Dendritic cell treated with granulocyte-macrophage colony-stimulating factor and Interleukin-4, amounts not matched to agents 40 ng/mL and 50 ng/mL, for 4 days (primary cell): Measurements from ENCODE around the gene ERCC6.

ENCODE experiments used
- H3K27ac Mint-ChIP-seq: one replicate; pipeline ENCODE4 v1.8.0; 2022; ENCODE audit warnings: mild to moderate bottlenecking, mixed read lengths
- H3K27me3 Mint-ChIP-seq: one replicate; pipeline ENCODE4 v1.8.0; 2022; ENCODE audit warnings: mild to moderate bottlenecking, mixed read lengths
- H3K36me3 Mint-ChIP-seq: one replicate; pipeline ENCODE4 v1.8.0; 2022; ENCODE audit warnings: low read depth, mixed read lengths
- H3K4me1 Mint-ChIP-seq: one replicate; pipeline ENCODE4 v1.8.0; 2022; ENCODE audit warnings: low read depth, mixed read lengths
- H3K4me3 Mint-ChIP-seq: one replicate; pipeline ENCODE4 v1.8.0; 2022; ENCODE audit warnings: mild to moderate bottlenecking, moderate library complexity, mixed read lengths
- H3K9me3 Mint-ChIP-seq: one replicate; pipeline ENCODE4 v1.8.0; 2022; ENCODE audit warnings: mixed read lengths
- intact Hi-C: fragments of 100-400 bp; cut with micrococcal nuclease; formaldehyde crosslinking; loops from one replicate; pipeline ENCODE4 v1.15.0; 2022

ERCC6 gene

GRCh38 chr10:49562893-49563292 lies 24.0 kb upstream of the ERCC6 start:
- Mint-ChIP-seq H3K36me3 (no peaks in the 10 kb centered on the region), H3K27ac (no peak overlapping the region), H3K9me3 (no peaks in the 10 kb centered on the region), H3K4me1 (peaks cover 4% of the 10 kb centered on the region), H3K4me3 (no peak overlapping the region), H3K27me3 (peaks cover 34% of the 10 kb centered on the region)
- intact Hi-C loops, result no loop called here

GRCh38 chr10:49560526-49560925 lies 21.6 kb upstream of the ERCC6 start:
- Mint-ChIP-seq H3K27ac (no peak overlapping the region), H3K4me3 (no peak overlapping the region), H3K27me3 (peaks cover 34% of the 10 kb centered on the region), H3K9me3 (no peaks in the 10 kb centered on the region), H3K36me3 (no peaks in the 10 kb centered on the region), H3K4me1 (no peaks in the 10 kb centered on the region)
- intact Hi-C loops, result no loop called here

GRCh38 chr10:49559476-49559875 lies 20.6 kb upstream of the ERCC6 start:
- no peak overlapping the region for H3K4me3 Mint-ChIP-seq

GRCh38 chr10:49558190-49558589 lies 19.3 kb upstream of the ERCC6 start:
- Mint-ChIP-seq H3K9me3 (no peaks in the 10 kb centered on the region), H3K27me3 (peaks cover 28% of the 10 kb centered on the region), H3K4me3 (no peak overlapping the region), H3K27ac (no peak overlapping the region), H3K36me3 (no peaks in the 10 kb centered on the region), H3K4me1 (no peaks in the 10 kb centered on the region)
- intact Hi-C loops, result no loop called here

More at GRCh38 chr10:49559476-49559875, 20.6 kb upstream of the ERCC6 start:
- intact Hi-C loops, result no loop called here
- Mint-ChIP-seq H3K9me3 (no peaks in the 10 kb centered on the region), H3K36me3 (no peaks in the 10 kb centered on the region), H3K27ac (no peak overlapping the region), H3K4me1 (no peaks in the 10 kb centered on the region), H3K27me3 (peaks cover 26% of the 10 kb centered on the region)

GRCh38 chr10:49557681-49558080 lies 18.8 kb upstream of the ERCC6 start:
- Mint-ChIP-seq H3K9me3 (no peaks in the 10 kb centered on the region), H3K4me1 (no peaks in the 10 kb centered on the region)

GRCh38 chr10:49556723-49557122 lies 17.8 kb upstream of the ERCC6 start:
- Mint-ChIP-seq H3K9me3 (no peaks in the 10 kb centered on the region), H3K4me1 (no peaks in the 10 kb centered on the region), H3K4me3 (no peak overlapping the region), H3K36me3 (no peaks in the 10 kb centered on the region), H3K27me3 (peaks cover 27% of the 10 kb centered on the region), H3K27ac (no peak overlapping the region)
- intact Hi-C loops, result no loop called here

More at GRCh38 chr10:49557681-49558080, 18.8 kb upstream of the ERCC6 start:
- H3K27ac Mint-ChIP-seq, result no peak overlapping the region
- no peak overlapping the region for H3K4me3 Mint-ChIP-seq
- intact Hi-C loops, result no loop called here
- H3K27me3 Mint-ChIP-seq, result peaks cover 26% of the 10 kb centered on the region
- no peaks in the 10 kb centered on the region for H3K36me3 Mint-ChIP-seq

- peaks cover 21% of the 10 kb centered on the region for H3K27me3 Mint-ChIP-seq
- no peak overlapping the region for H3K27ac Mint-ChIP-seq
- no peaks in the 10 kb centered on the region for H3K36me3 Mint-ChIP-seq
- H3K9me3 Mint-ChIP-seq, result no peaks in the 10 kb centered on the region
- no peak overlapping the region for H3K4me3 Mint-ChIP-seq
- intact Hi-C loops, result no loop called here
- H3K4me1 Mint-ChIP-seq, result no peaks in the 10 kb centered on the region
Observed at GRCh38 chr10:49552277-49552676, 13.4 kb upstream of the ERCC6 start.

- H3K27me3 Mint-ChIP-seq, result peaks cover 19% of the 10 kb centered on the region
- intact Hi-C loops, result no loop called here
- no peak overlapping the region for H3K4me3 Mint-ChIP-seq
- no peak overlapping the region for H3K27ac Mint-ChIP-seq
- H3K36me3 Mint-ChIP-seq, result no peaks in the 10 kb centered on the region
- H3K9me3 Mint-ChIP-seq, result no peaks in the 10 kb centered on the region
- H3K4me1 Mint-ChIP-seq, result no peaks in the 10 kb centered on the region
Observed at GRCh38 chr10:49550563-49550962, 11.6 kb upstream of the ERCC6 start.

- Mint-ChIP-seq H3K4me3 (no peak overlapping the region), H3K9me3 (no peaks in the 10 kb centered on the region), H3K27ac (no peak overlapping the region), H3K27me3 (peaks cover 19% of the 10 kb centered on the region), H3K36me3 (no peaks in the 10 kb centered on the region), H3K4me1 (no peaks in the 10 kb centered on the region)
- intact Hi-C loops, result no loop called here
Observed at GRCh38 chr10:49549640-49550346, 10.9 kb upstream of the ERCC6 start.

- H3K27ac Mint-ChIP-seq, result no peak overlapping the region
- no peak overlapping the region for H3K4me3 Mint-ChIP-seq
- H3K27me3 Mint-ChIP-seq, result peaks cover 6% of the 10 kb centered on the region
- peaks cover 7% of the 10 kb centered on the region for H3K9me3 Mint-ChIP-seq
- peaks cover 5% of the 10 kb centered on the region for H3K36me3 Mint-ChIP-seq
- peaks cover 17% of the 10 kb centered on the region for H3K4me1 Mint-ChIP-seq
- intact Hi-C loops, result no loop called here
Observed at GRCh38 chr10:49543604-49544003, 4.7 kb upstream of the ERCC6 start.

GRCh38 chr10:49542353-49542752 lies 3.4 kb upstream of the ERCC6 start:
- Mint-ChIP-seq H3K4me1 (peaks cover 29% of the 10 kb centered on the region), H3K9me3 (peaks cover 7% of the 10 kb centered on the region), H3K4me3 (no peak overlapping the region), H3K36me3 (peaks cover 12% of the 10 kb centered on the region), H3K27ac (no peak overlapping the region), H3K27me3 (peaks cover 3% of the 10 kb centered on the region)
- intact Hi-C loops, result no loop called here

- Mint-ChIP-seq H3K9me3 (peaks cover 7% of the 10 kb centered on the region), H3K27me3 (peaks cover 3% of the 10 kb centered on the region), H3K27ac (no peak overlapping the region), H3K4me1 (peaks cover 31% of the 10 kb centered on the region), H3K36me3 (peaks cover 14% of the 10 kb centered on the region), H3K4me3 (no peak overlapping the region)
- intact Hi-C loops, result no loop called here
Observed at GRCh38 chr10:49541762-49542161, 2.8 kb upstream of the ERCC6 start.

GRCh38 chr10:49540056-49540797 lies 1.3 kb upstream of the ERCC6 start:
- intact Hi-C loops, result no loop called here

GRCh38 chr10:49539320-49539885 lies 482 bp upstream of the ERCC6 start:
- peaks cover 7% of the 10 kb centered on the region for H3K9me3 Mint-ChIP-seq
- peak overlapping the region; percentile 88 for H3K27ac Mint-ChIP-seq
- intact Hi-C loops, result no loop called here
- peaks cover 3% of the 10 kb centered on the region for H3K27me3 Mint-ChIP-seq
- peaks cover 23% of the 10 kb centered on the region for H3K36me3 Mint-ChIP-seq
- peaks cover 52% of the 10 kb centered on the region for H3K4me1 Mint-ChIP-seq
- H3K4me3 Mint-ChIP-seq, result peak overlapping the region; percentile 89

More at GRCh38 chr10:49540056-49540797, 1.3 kb upstream of the ERCC6 start:
- Mint-ChIP-seq H3K27me3 (peaks cover 3% of the 10 kb centered on the region), H3K4me3 (peak overlapping the region; percentile 89), H3K4me1 (peaks cover 44% of the 10 kb centered on the region), H3K27ac (peak overlapping the region; percentile 88), H3K9me3 (peaks cover 7% of the 10 kb centered on the region), H3K36me3 (peaks cover 23% of the 10 kb centered on the region)
